Stimulated activated memory B cell treated with anti-CD40 and anti-IgM and Interleukin-4, amounts not matched to agents 10 μg/mL and 1 μg/mL and 100 μg/mL, for 72 hours (primary cell): ENCODE results near the gene SLC9A6.

ENCODE experiments used
- ATAC-seq: fragments of 150-1000 bp; cut with Tn5 transposase; 2 replicates; pipeline ENCODE4 v1.10.0; 2021
- H3K27ac Mint-ChIP-seq: one replicate; pipeline ENCODE4 v1.8.0; 2022; ENCODE audit warnings: mild to moderate bottlenecking, mixed read lengths
- H3K27me3 Mint-ChIP-seq: one replicate; pipeline ENCODE4 v1.8.0; 2022; ENCODE audit warnings: mixed read lengths
- H3K36me3 Mint-ChIP-seq: one replicate; pipeline ENCODE4 v1.8.0; 2022; ENCODE audit warnings: mixed read lengths
- H3K4me1 Mint-ChIP-seq: one replicate; pipeline ENCODE4 v1.8.0; 2022; ENCODE audit warnings: mixed read lengths
- H3K4me3 Mint-ChIP-seq: one replicate; pipeline ENCODE4 v1.8.0; 2022; ENCODE audit warnings: mild to moderate bottlenecking, moderate library complexity, mixed read lengths
- H3K9me3 Mint-ChIP-seq: one replicate; pipeline ENCODE4 v1.8.0; 2022; ENCODE audit warnings: mixed read lengths

The SLC9A6 gene

GRCh38 chrX:136015016-136015415 lies 29.8 kb downstream of the SLC9A6 start:
- H3K36me3 Mint-ChIP-seq: peaks cover 41% of the 10 kb centered on the region
- no peak for ATAC-seq
- no peaks in the 10 kb centered on the region for H3K4me1 Mint-ChIP-seq
- H3K9me3 Mint-ChIP-seq: no peaks in the 10 kb centered on the region
- H3K27ac Mint-ChIP-seq: no peak overlapping the region
- no peak overlapping the region for H3K4me3 Mint-ChIP-seq
- no peaks in the 10 kb centered on the region for H3K27me3 Mint-ChIP-seq

GRCh38 chrX:136016881-136017280 lies 31.6 kb downstream of the SLC9A6 start:
- no peaks in the 10 kb centered on the region for H3K9me3 Mint-ChIP-seq
- no peak for ATAC-seq
- H3K4me3 Mint-ChIP-seq: no peak overlapping the region
- H3K27me3 Mint-ChIP-seq: no peaks in the 10 kb centered on the region
- peaks cover 46% of the 10 kb centered on the region for H3K36me3 Mint-ChIP-seq
- H3K27ac Mint-ChIP-seq: peak overlapping the region; percentile 64
- H3K4me1 Mint-ChIP-seq: peaks cover 12% of the 10 kb centered on the region

- no peak for ATAC-seq
- Mint-ChIP-seq H3K27me3 (no peaks in the 10 kb centered on the region), H3K27ac (no peak overlapping the region), H3K4me1 (peaks cover 12% of the 10 kb centered on the region), H3K9me3 (no peaks in the 10 kb centered on the region), H3K36me3 (peaks cover 45% of the 10 kb centered on the region), H3K4me3 (no peak overlapping the region)
Observed at GRCh38 chrX:136019226-136019625, 34.0 kb downstream of the SLC9A6 start.

- peak; percentile 69 for ATAC-seq
- Mint-ChIP-seq H3K36me3 (peaks cover 34% of the 10 kb centered on the region), H3K4me3 (no peak overlapping the region), H3K27ac (peak overlapping the region; percentile 81), H3K9me3 (no peaks in the 10 kb centered on the region), H3K4me1 (peaks cover 12% of the 10 kb centered on the region), H3K27me3 (no peaks in the 10 kb centered on the region)
Observed at GRCh38 chrX:136021160-136021559, 35.9 kb downstream of the SLC9A6 start.

- Mint-ChIP-seq H3K9me3 (no peaks in the 10 kb centered on the region), H3K36me3 (peaks cover 33% of the 10 kb centered on the region), H3K27ac (peak overlapping the region; percentile 81), H3K27me3 (no peaks in the 10 kb centered on the region), H3K4me3 (peak overlapping the region; percentile 18), H3K4me1 (peaks cover 12% of the 10 kb centered on the region)
- peak; percentile 68 for ATAC-seq
Observed at GRCh38 chrX:136021903-136022302, 36.7 kb downstream of the SLC9A6 start.

GRCh38 chrX:136025091-136025490 lies 39.9 kb downstream of the SLC9A6 start:
- H3K27me3 Mint-ChIP-seq: no peaks in the 10 kb centered on the region
- no peaks in the 10 kb centered on the region for H3K9me3 Mint-ChIP-seq
- peaks cover 24% of the 10 kb centered on the region for H3K36me3 Mint-ChIP-seq
- H3K4me1 Mint-ChIP-seq: peaks cover 12% of the 10 kb centered on the region
- no peak for ATAC-seq
- no peak overlapping the region for H3K4me3 Mint-ChIP-seq
- no peak overlapping the region for H3K27ac Mint-ChIP-seq

- H3K36me3 Mint-ChIP-seq: peaks cover 23% of the 10 kb centered on the region
Observed at GRCh38 chrX:136028383-136028984, 43.2 kb downstream of the SLC9A6 start.

GRCh38 chrX:136029766-136030165 lies 44.5 kb downstream of the SLC9A6 start:
- H3K4me3 Mint-ChIP-seq: no peak overlapping the region
- no peaks in the 10 kb centered on the region for H3K27me3 Mint-ChIP-seq
- peaks cover 22% of the 10 kb centered on the region for H3K36me3 Mint-ChIP-seq
- ATAC-seq: no peak
- no peaks in the 10 kb centered on the region for H3K9me3 Mint-ChIP-seq
- no peak overlapping the region for H3K27ac Mint-ChIP-seq
- H3K4me1 Mint-ChIP-seq: no peaks in the 10 kb centered on the region

More at GRCh38 chrX:136028383-136028984, 43.2 kb downstream of the SLC9A6 start:
- Mint-ChIP-seq H3K27ac (no peak overlapping the region), H3K4me3 (no peak overlapping the region), H3K4me1 (no peaks in the 10 kb centered on the region), H3K27me3 (no peaks in the 10 kb centered on the region), H3K9me3 (no peaks in the 10 kb centered on the region)
- ATAC-seq: no peak

GRCh38 chrX:136030303-136031191 lies 45.3 kb downstream of the SLC9A6 start:
- H3K9me3 Mint-ChIP-seq: no peaks in the 10 kb centered on the region
- no peaks in the 10 kb centered on the region for H3K27me3 Mint-ChIP-seq
- H3K27ac Mint-ChIP-seq: no peak overlapping the region
- peaks cover 22% of the 10 kb centered on the region for H3K36me3 Mint-ChIP-seq
- no peak overlapping the region for H3K4me3 Mint-ChIP-seq
- no peak for ATAC-seq
- H3K4me1 Mint-ChIP-seq: no peaks in the 10 kb centered on the region

- Mint-ChIP-seq H3K4me1 (no peaks in the 10 kb centered on the region), H3K27ac (no peak overlapping the region), H3K4me3 (no peak overlapping the region), H3K27me3 (no peaks in the 10 kb centered on the region), H3K36me3 (peaks cover 22% of the 10 kb centered on the region), H3K9me3 (no peaks in the 10 kb centered on the region)
- ATAC-seq: no peak
Observed at GRCh38 chrX:136031626-136032025, 46.4 kb downstream of the SLC9A6 start.

GRCh38 chrX:136032370-136032769 lies 47.1 kb downstream of the SLC9A6 start:
- no peak for ATAC-seq
- H3K27ac Mint-ChIP-seq: no peak overlapping the region
- H3K27me3 Mint-ChIP-seq: no peaks in the 10 kb centered on the region
- no peaks in the 10 kb centered on the region for H3K4me1 Mint-ChIP-seq
- peaks cover 16% of the 10 kb centered on the region for H3K36me3 Mint-ChIP-seq
- H3K9me3 Mint-ChIP-seq: no peaks in the 10 kb centered on the region
- no peak overlapping the region for H3K4me3 Mint-ChIP-seq

GRCh38 chrX:136034668-136035067 lies 49.4 kb downstream of the SLC9A6 start:
- H3K36me3 Mint-ChIP-seq: peaks cover 7% of the 10 kb centered on the region

GRCh38 chrX:136035663-136036062 lies 50.4 kb downstream of the SLC9A6 start:
- peaks cover 3% of the 10 kb centered on the region for H3K36me3 Mint-ChIP-seq
- no peak overlapping the region for H3K27ac Mint-ChIP-seq
- no peak for ATAC-seq
- H3K27me3 Mint-ChIP-seq: no peaks in the 10 kb centered on the region
- no peaks in the 10 kb centered on the region for H3K9me3 Mint-ChIP-seq
- H3K4me1 Mint-ChIP-seq: no peaks in the 10 kb centered on the region
- H3K4me3 Mint-ChIP-seq: no peak overlapping the region

More at GRCh38 chrX:136034668-136035067, 49.4 kb downstream of the SLC9A6 start:
- no peak overlapping the region for H3K27ac Mint-ChIP-seq
- no peaks in the 10 kb centered on the region for H3K9me3 Mint-ChIP-seq
- no peak overlapping the region for H3K4me3 Mint-ChIP-seq
- no peaks in the 10 kb centered on the region for H3K4me1 Mint-ChIP-seq
- H3K27me3 Mint-ChIP-seq: no peaks in the 10 kb centered on the region
- ATAC-seq: no peak

GRCh38 chrX:136039485-136039884 lies 54.2 kb downstream of the SLC9A6 start:
- no peaks in the 10 kb centered on the region for H3K9me3 Mint-ChIP-seq
- ATAC-seq: no peak
- no peaks in the 10 kb centered on the region for H3K27me3 Mint-ChIP-seq
- no peaks in the 10 kb centered on the region for H3K4me1 Mint-ChIP-seq
- peaks cover 5% of the 10 kb centered on the region for H3K36me3 Mint-ChIP-seq
- no peak overlapping the region for H3K27ac Mint-ChIP-seq
- H3K4me3 Mint-ChIP-seq: no peak overlapping the region

GRCh38 chrX:136039968-136040367 lies 54.7 kb downstream of the SLC9A6 start:
- Mint-ChIP-seq H3K4me1 (no peaks in the 10 kb centered on the region), H3K4me3 (no peak overlapping the region), H3K9me3 (no peaks in the 10 kb centered on the region), H3K36me3 (peaks cover 5% of the 10 kb centered on the region), H3K27me3 (no peaks in the 10 kb centered on the region), H3K27ac (no peak overlapping the region)
- ATAC-seq: no peak
